Loucy (cell line): ENCODE data around the gene PTPRN2.

Source experiments
- H2AFZ ChIP-seq: fragments of 200-600 bp; sonication (generic); 2 replicates; pipeline ENCODE4 v1.6.0; 2016; ENCODE audit warnings: antibody characterized with exemption, mild to moderate bottlenecking, low read length, moderate library complexity
- H3F3A ChIP-seq: fragments of 200-600 bp; 2 replicates; pipeline ENCODE4 v1.6.0; 2016; ENCODE audit warnings: antibody characterized with exemption, low read depth, mild to moderate bottlenecking
- H3K27me3 ChIP-seq: fragments of 200-600 bp; sonication (generic); 2 replicates; pipeline ENCODE4 v1.6.1; 2014; ENCODE audit warnings: low read length, mild to moderate bottlenecking; ENCODE audit not compliant: insufficient read depth, poor library complexity, severe bottlenecking
- H3K36me3 ChIP-seq: fragments of 200-600 bp; sonication (generic); 2 replicates; pipeline ENCODE4 v1.6.1; 2016; ENCODE audit warnings: low read length; ENCODE audit not compliant: insufficient read depth
- H3K4me1 ChIP-seq: fragments of 200-600 bp; sonication (generic); 2 replicates; pipeline ENCODE4 v1.5.1; 2014; ENCODE audit warnings: low read length, mild to moderate bottlenecking; ENCODE audit not compliant: insufficient read depth, poor library complexity, severe bottlenecking
- H3K4me2 ChIP-seq: fragments of 200-600 bp; sonication (generic); 2 replicates; pipeline ENCODE4 v1.6.0; 2014; ENCODE audit warnings: antibody characterized with exemption, low read length, low read depth, mild to moderate bottlenecking; ENCODE audit not compliant: poor library complexity, severe bottlenecking
- H3K4me3 ChIP-seq: fragments of 200-600 bp; sonication (generic); 2 replicates; pipeline ENCODE4 v1.5.1; 2014; ENCODE audit warnings: low read length, mild to moderate bottlenecking, mixed read lengths; ENCODE audit not compliant: poor library complexity, severe bottlenecking
- H3K79me2 ChIP-seq: fragments of 200-600 bp; sonication (generic); 2 replicates; pipeline ENCODE4 v1.6.1; 2014; ENCODE audit warnings: low read length; ENCODE audit not compliant: insufficient read depth
- H3K9ac ChIP-seq: fragments of 200-600 bp; sonication (generic); 2 replicates; pipeline ENCODE4 v1.6.0; 2014; ENCODE audit warnings: mild to moderate bottlenecking, low read depth, low read length, moderate library complexity; ENCODE audit not compliant: poor library complexity, severe bottlenecking
- H3K9me2 ChIP-seq: fragments of 200-600 bp; sonication (generic); replicated peaks from 2 replicates; pipeline ENCODE4 v1.6.1; 2016; ENCODE audit warnings: low read depth, low read length, mixed read lengths
- H3K9me3 ChIP-seq: fragments of 200-600 bp; sonication (generic); 2 replicates; pipeline ENCODE4 v1.6.1; 2014; ENCODE audit warnings: mild to moderate bottlenecking, antibody characterized with exemption, low read length, low read depth; ENCODE audit not compliant: insufficient read depth
- H4K20me1 ChIP-seq: fragments of 200-600 bp; sonication (generic); 2 replicates; pipeline ENCODE4 v1.6.0; 2014; ENCODE audit warnings: antibody characterized with exemption, low read length, mild to moderate bottlenecking; ENCODE audit not compliant: insufficient read depth, poor library complexity, severe bottlenecking
- EZH2phosphoT487 ChIP-seq: fragments of 200-600 bp; IDR thresholded peaks from 2 replicates; pipeline ENCODE4 v1.6.1; 2018; ENCODE audit warnings: antibody characterized with exemption, mild to moderate bottlenecking, moderate library complexity, borderline replicate concordance
- TF ChIP-seq, protein P1 (sequence below): fragments of 200-600 bp; sonication (generic); conservative IDR thresholded peaks from 2 replicates; pipeline ENCODE4 v1.5.1; 2014; ENCODE audit warnings: mild to moderate bottlenecking, antibody characterized with exemption, low read length

Gene PTPRN2

DNA sequence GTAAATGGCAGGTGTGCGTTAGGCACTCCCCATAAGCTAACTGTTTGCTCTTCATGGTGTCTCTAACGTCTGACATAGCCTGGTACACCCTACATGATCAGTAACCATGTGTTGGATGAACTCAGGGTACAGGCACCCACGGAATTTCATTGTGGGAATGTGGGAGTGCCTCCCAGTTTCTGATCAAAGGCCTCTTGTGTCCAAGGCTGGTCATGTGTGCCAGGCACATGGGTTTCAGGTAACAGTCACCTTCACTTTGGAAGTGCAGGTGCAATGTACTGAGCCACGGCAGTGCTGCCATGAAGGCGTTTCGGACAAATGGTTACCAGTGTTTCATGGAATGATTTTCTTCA, 952.5 kb downstream of the PTPRN2 start:
- TF ChIP-seq EZH2phosphoT487 = no peak
- TF ChIP-seq, protein P1, sequence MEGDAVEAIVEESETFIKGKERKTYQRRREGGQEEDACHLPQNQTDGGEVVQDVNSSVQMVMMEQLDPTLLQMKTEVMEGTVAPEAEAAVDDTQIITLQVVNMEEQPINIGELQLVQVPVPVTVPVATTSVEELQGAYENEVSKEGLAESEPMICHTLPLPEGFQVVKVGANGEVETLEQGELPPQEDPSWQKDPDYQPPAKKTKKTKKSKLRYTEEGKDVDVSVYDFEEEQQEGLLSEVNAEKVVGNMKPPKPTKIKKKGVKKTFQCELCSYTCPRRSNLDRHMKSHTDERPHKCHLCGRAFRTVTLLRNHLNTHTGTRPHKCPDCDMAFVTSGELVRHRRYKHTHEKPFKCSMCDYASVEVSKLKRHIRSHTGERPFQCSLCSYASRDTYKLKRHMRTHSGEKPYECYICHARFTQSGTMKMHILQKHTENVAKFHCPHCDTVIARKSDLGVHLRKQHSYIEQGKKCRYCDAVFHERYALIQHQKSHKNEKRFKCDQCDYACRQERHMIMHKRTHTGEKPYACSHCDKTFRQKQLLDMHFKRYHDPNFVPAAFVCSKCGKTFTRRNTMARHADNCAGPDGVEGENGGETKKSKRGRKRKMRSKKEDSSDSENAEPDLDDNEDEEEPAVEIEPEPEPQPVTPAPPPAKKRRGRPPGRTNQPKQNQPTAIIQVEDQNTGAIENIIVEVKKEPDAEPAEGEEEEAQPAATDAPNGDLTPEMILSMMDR = no peak
- Histone ChIP-seq H3K36me3 (peaks cover 3% of the 10 kb centered on the region; the same call in 1 of the 2 replicates), H3K4me3 (no peak overlapping the region), H3K27me3 (no peaks in the 10 kb centered on the region), H3K79me2 (no peaks in the 10 kb centered on the region), H3K4me1 (no peaks in the 10 kb centered on the region), H3K9me2 (no peaks in the 10 kb centered on the region), H4K20me1 (no peaks in the 10 kb centered on the region), H3K9ac (no peak overlapping the region), H2AFZ (no peak overlapping the region), H3K4me2 (no peak overlapping the region), H3K9me3 (peaks cover 3% of the 10 kb centered on the region), H3F3A (no peaks in the 10 kb centered on the region)

DNA sequence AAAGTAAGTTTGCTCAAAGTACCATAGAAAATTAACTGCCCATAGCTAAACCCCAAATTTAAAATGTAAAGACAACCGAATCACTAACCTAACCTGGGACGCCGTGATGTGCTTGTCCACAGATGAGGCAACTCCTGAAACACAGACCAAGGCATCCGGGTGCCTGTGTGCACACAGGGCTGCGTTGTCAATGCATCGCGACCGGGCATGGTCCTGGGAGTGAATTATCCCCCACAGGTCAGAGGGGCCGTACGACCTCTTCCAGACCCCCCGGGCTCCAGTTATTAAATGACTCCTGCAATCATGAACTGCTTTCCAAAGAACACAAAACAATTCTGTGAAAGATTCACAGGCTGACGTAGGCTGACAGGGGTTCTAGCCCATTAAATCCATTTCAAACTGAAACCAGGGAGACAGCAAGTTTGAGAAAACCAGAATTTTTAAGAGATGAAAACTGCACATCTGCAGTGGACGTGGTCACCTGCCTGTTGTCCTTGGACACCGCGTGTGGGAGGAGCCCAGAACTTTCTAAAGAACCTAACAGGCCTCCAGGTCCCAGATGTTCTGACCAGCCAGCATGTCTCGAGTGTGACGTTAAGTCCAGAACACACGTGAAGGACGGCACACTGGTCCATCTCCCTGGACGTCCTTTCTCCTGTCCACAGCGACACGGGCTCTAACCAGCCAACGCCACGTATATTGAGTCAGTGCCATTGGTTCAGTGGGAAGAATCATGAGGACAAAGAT, 953.0 kb downstream of the PTPRN2 start:
- Histone ChIP-seq H3K79me2 (no peaks in the 10 kb centered on the region), H3K4me1 (no peaks in the 10 kb centered on the region), H3K9me2 (no peaks in the 10 kb centered on the region), H3K27me3 (no peaks in the 10 kb centered on the region), H4K20me1 (no peaks in the 10 kb centered on the region), H2AFZ (no peak overlapping the region), H3K9ac (no peak overlapping the region), H3K36me3 (peaks cover 3% of the 10 kb centered on the region; the same call in 1 of the 2 replicates), H3K9me3 (no peaks in the 10 kb centered on the region), H3F3A (no peaks in the 10 kb centered on the region), H3K4me2 (no peak overlapping the region), H3K4me3 (no peak overlapping the region)
- TF ChIP-seq, protein P1 = no peak
- no peak for TF ChIP-seq EZH2phosphoT487

DNA sequence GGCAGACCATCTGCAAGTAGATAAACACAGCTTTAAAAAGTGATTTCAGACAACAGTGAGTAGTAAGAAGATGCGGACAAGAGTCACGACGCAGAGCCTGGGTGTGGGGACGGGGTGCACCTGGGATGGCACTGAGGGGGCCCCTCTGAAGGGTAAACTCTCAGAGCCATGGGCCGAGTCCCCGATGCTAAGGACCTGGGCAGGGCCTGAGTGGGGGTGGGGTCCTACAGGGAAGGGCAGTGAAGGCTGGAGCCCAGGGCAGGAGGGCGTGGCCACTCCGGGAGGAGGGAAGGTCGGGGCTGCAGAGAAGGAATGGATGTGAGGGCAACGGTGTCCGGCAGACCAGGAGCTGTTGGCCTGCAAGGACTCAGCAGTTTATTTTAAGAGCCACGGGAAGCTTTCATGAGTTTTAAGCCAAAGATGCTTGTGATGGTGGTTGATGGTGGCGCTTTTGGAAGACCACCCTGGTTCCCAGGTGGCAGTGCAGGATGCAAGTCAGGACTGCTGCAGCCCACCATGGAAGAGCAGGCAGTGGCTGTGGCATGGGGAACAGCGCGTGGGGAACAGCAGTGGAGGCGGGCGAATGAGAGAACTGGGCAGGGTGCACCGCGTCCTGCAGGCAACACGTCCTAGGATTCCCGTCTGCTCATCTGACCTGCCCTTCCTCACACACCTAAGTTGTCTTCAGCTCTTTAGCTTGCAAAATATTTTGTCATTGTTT, 954.0 kb downstream of the PTPRN2 start:
- peaks cover 3% of the 10 kb centered on the region; the same call in 1 of the 2 replicates for H3K36me3 ChIP-seq
- no peaks in the 10 kb centered on the region for H4K20me1 ChIP-seq
- no peak overlapping the region for H3K9ac ChIP-seq
- H3K9me3 ChIP-seq = no peaks in the 10 kb centered on the region
- no peak overlapping the region for H3K4me2 ChIP-seq
- no peaks in the 10 kb centered on the region for H3F3A ChIP-seq
- H3K27me3 ChIP-seq = no peaks in the 10 kb centered on the region
- no peaks in the 10 kb centered on the region for H3K79me2 ChIP-seq
- no peaks in the 10 kb centered on the region for H3K4me1 ChIP-seq
- no peaks in the 10 kb centered on the region for H3K9me2 ChIP-seq
- no peak overlapping the region for H2AFZ ChIP-seq
- no peak overlapping the region for H3K4me3 ChIP-seq
- TF ChIP-seq EZH2phosphoT487 = no peak
- TF ChIP-seq, protein P1 = no peak
